Activated CD4-positive, CD25-positive, alpha-beta regulatory T cell (primary cell): ENCODE measurements around the gene G3BP1.
"Not testable (repeated sequence)": the region's sequence is repeated elsewhere in the genome, so short reads cannot be mapped to it uniquely, and the experiment has no call there.

ENCODE experiments used
- DNase-seq, 4 experiments: peaks; one replicate each; lab custom pipeline; 2025; lab: John Stamatoyannopoulos, UW

Gene G3BP1

DNA sequence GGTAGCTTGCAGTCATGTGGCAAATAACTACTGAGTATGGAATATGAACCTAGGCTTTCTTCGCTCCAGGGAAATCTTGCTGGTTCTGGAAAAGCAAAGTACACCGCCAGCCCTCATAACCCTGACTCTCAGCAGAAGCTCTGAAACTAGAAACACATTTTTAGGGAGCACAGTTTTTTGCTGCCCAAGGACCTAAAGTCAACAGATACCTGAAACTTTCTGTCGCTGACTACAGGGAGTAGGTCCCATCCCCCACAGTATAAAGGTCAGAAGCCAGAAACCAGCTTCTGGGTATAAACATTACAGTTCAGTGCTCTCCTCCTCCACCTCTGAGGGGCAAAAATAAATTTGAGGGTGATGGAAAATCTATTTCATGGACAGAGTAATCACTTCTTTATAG lies 16.4 kb upstream of the G3BP1 start:
- no peak for DNase-seq

DNA sequence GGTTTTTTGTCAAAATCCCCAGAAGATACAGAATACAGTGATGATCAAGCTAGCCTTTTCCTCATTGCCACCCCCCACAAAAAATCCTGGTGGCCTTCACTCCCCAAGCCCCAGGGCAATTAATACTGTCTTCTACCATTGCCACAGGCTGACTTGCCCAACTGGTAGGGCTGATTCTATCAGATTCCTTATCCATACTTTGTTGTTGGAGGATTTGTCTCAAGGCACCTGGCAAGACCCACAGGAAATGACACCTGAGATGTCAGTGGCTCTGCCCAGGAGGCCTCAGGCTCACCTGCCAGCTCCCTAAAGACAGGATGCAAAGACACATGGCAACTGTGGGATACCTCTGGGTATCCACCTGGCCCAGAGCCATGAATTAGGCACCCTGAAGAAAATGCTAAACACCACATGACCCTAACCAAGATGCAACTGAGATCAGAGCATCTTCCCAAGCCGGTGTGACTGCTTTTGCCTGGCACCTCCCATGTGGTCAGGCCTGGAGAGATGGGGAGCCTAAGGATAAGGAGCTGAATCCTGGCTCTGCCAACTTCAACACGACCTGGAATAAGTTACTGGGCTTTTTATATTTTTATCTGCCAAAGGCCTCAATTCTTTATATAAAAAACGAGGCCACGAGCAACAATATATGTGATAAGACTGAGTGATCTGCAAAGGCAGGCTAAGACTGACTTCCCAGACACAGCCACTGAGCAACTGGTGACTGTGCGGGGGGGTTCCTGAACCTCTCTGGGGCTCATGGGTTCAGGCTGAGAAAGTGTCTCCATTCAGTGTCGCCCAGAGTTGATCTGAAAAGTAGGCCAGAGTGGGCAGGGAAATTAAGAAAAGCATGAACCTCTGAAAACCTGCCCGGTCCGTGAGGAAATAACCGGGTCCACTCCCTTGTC lies 14.3 kb upstream of the G3BP1 start:
- DNase-seq = peak in 1 of 4 experiments; percentile 4

DNA sequence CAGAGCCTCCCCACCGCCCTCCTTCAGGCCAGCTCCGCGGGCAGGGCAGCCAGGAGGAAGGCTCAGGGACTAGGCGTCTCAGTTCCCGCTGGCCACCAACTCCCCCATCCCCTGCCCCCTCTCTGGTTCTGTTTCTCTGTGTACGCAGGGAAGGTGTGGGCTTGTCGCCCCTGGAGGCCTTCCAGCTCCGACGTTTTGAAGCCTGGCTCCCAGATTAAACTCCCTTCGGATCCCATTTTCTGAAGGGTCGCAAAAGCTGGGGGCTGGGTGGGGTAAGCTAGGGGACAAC lies 13.7 kb upstream of the G3BP1 start:
- no peak for DNase-seq

DNA sequence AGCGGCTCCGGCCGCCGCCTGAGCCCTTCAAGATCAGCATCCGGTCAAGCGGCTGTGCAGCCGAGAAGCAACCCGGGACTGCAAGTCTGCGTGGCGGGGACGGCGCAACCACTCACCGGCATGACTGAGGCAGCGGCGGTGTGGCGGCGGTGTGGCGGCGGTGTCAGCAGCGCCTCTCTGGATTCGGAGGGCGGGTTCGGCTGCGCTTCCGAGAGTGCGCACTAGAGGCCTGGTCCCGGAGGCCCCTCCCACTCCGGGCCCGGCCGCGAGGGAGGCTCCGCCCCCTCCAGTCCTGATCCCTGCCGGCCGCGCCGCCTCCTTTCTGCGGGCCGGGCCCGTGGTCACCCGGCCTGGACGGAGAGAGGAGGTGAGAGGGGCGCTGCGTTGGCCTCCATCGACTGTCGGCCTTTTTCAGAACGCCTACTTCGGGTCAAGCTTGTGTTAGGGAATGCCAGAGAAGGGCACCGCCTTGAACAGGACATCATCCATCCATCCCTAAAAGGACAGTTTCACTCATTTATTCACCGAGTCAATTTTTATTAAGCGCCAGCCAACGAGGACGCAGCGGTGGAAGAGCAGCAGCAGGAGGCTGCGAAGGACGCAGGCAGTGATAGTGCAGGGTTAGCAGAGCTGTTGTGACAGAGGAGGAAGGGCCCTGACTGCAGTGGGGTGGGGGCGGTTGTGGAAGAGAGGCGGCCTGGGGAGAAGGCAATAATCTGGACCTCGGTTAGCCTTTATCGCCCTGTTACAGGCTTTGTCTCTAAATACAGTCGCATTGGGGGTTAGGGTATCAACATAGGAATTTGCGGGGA lies 13.1 kb upstream of the G3BP1 start, which contains the start of gene ATOX1:
ATOX1 (minus strand) TSS at position 202 of the 812 bp plus-strand sequence; CDS start at position 122, 80 bp downstream.
- DNase-seq = peak; percentile 76 to 86 (median 84)

DNA sequence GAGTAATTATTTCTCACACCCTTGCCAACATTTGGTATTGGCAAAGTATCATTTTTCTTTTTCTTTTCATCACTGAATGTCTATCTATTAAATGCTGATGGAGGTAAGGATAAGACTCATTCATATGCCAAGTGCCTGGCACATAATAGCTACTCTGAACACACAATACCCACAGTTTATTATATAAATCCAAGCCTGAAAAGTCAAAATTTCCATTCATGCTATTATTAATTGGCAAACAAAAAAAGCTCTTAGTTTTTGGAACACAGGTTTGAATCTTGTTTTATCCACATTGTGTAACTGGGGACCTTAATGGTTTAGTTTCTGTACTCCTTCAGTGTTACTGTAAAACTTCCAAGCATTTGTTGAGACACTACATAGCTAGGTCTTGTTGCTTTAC lies 7.0 kb upstream of the G3BP1 start:
- no peak for DNase-seq

DNA sequence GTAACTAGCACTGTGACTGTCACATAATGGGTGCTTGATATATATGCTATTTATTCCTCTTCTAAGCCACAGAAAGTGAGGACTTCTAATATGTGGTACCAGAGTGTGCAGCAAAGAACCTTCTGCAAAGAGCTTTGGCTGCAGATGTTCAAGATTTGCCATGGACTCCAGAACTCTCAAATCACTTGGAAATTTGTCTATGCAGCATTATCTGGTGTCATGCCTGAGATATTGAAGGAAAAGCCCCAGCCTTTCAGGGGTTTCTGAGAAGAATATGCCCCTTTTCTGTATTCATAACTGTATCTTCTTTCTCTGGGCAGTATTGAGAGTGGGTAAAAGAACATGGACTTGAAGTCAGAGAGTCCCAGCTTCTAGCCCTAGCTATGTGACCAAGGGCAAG lies 4.8 kb upstream of the G3BP1 start:
- DNase-seq = no peak

DNA sequence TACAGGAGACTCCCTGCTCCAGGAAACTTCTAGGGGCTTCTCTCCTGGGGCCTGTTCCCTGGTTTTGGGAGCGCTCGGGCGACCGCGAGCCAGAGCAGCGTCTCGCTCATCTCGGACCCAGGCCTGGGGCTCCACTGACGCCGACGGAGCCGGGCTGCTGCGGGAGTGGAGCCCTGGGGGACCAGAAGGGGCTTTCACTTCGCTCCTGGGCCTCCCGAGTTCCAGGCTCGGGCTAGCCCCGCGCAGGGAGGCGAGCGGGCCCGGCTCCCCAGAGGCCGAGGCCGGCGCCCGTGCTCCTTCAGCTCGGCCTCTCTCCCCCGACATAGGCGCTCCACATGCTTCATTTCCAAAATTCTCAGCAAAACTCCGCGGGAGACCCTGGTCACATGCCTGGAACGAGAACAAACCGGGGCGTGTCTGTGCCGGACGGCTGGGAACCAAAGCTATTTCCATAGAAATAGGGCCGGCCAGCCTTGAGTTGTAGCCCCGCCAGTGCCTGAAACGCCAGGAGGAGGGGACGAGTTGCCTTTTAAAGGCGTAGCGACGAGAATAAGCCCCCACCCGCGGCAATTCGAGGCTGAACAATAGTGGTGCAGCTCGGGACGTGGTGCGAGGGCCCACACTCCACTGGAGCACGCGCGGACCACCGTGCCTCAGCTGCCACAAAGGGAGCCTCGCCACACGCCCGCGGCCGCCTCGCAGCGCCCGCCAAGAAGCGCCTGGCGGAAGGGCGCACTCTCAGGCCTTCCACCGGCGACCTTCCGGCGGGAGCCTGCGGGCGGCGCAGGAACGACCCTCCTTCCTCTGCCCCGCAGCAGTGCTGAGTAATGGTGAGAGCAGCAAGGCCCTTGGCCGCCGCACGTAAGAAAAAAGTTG lies 1.1 kb upstream of the G3BP1 start:
- DNase-seq = peak in 3 of 4 experiments; percentile 57 to 72 (median 70)

DNA sequence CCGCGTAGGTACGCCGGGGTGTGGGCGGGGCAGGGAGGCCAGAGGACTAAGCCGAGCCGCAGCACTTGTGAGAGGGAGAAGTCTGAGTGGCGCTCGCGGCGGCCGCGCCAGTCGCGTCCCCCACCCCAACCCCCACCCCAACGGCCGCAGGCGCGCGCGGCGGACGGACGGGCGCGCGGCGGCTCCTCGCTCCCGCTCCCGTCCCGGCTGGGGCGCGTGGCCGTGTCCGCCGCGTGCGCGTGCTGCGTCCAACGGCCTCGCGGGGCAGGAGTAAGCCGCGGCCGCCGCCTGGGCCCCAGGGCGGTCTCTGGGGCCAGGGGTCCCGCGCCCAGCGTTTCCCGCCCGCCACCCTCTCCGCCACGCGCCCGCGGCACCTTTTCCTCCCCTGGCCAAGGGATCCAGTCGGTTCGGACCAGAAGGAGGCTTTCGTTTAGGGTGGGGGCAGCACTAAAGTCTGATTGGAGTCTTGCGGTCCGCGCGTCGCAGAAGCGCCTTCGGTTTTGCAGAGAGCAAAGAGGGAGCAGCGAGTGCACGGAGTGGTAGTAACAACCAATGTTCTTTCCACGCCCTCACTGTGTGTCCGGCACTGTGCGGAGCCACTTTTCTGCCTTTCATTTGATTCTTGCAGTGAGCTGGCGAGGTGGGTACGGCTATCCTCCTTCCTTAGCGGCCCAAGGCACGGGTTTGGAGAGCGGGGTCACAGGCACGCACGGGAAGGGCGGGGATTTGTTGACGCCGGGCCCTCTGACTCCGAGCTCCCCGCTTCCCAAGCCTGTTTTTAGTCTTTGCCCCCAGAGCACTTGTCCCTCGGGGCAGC lies 483 bp downstream of the G3BP1 start:
- DNase-seq = peak; percentile 20 to 38 (median 34)

DNA sequence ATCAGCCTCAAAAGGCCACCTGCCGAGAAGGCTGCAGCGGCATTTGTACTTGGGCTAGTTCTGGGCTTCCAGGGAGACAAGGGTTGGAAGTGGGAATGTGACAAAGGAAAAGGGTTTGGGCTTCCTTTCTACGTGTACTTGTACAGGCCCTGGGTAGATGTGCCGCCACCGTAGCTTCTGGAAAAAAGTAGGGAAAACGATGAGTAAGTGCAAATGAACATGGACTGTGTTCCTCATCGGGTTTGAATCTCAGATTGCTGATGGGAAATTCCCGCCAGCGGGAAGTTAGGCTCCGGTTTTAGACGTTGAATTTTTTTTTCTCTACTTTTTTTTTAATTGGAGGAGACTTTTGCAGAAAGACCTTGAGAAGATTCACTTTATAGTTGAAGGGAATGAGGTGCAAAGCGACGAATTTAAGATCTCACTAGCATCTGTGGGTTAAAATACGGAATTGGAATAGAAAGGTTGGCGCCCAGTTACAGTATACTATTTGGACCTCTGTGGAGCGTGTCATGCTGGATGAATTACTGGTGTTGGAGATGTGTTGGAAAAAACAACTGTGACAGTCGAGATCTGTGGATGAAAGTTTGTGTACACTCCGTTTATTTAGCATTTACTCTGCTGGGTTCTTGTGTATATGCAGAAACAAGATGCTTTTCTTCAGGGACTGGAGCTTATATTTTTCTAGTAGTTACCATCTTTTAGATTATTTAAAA lies 1.2 kb downstream of the G3BP1 start:
- no peak for DNase-seq

DNA sequence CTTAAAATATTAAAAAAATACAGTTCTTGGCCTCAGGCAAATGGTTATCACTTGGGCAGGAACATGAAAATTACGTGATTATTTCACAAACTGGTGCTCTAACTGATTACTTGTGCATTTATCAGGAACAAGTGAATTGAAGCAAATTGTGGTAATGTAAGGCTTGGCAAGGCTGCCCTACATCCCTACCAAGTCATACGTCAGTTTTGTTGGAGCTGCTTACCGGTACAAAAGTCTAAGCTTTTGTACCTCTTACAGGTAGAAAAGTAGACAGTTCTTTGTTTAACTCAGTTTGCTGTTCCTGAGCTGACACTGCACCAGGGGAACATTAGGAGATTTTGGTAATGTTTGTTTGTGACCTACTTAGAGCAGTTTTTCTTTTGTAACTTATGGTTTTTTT lies 2.2 kb downstream of the G3BP1 start:
- no peak for DNase-seq

DNA sequence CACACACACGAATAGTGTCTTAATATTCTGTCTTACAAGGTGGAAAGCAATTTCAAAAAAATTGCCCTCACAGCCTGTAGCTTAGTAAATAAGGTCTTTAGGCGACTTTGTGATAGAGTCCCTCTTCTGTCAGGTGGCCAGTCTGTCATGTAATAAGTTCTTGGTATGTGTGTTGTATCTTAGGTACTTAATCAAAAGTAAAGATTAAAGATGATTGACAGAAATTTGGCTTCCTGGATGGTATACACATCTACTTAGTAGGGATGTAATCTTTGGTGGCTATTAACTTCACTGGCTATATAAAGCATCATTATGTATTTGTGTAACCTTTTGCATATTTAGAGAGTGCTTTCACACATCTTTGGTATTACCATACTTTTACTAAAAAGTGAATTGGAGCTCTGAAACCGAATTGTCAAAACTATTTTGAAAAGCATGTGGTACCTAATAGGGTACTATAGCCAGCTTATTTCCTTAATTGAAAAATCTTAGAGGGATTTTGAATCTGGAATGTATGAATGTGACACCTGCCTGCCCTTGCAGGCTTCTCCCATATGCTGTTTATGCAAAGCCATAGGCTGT lies 3.4 kb downstream of the G3BP1 start:
- DNase-seq = no peak

DNA sequence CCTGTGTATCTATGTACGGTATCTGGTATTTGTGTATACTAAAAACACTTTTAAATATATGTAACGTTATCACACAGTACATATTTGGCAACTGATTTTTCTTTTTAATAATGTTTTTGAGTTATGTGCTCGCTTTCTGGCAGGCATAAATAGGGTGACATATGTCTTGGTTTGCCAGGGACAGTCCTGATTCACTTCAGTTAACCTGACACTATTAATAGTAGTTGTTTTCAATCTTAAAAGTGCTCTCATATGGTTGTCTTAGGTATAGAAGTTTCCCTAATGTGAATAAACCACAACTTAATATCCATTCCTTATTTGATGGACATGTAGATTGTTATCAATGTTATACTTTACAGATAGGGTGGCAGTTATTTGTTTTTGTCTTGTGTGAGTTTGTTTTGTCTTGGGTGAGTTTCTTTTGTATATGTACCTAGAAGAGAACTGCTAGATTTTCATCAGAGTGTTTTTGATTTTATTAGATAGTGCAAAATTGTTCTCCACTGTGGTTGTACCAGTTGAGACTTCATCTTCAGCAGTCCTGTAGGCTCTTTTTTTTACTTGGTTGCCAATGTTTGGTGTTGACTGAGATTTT lies 7.9 kb downstream of the G3BP1 start:
- no peak for DNase-seq

DNA sequence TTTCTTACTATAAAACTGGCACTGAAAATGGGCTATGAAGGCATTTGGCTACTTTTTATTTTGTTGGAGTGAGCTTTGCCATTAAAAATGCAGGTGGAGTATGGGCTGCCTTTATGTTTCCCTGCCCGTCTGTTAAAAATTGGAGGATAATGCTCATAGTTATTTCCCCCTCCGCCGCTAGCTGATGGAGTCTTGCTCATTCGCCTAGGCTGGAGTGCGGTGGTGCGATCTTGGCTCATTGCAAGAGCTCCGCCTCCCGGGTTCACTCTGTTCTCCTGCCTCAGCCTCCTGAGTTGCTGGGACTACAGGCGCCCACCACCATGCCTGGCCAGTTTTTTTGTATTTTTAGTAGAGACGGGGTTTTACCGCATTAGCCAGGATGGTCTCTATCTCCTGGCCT lies 8.6 kb downstream of the G3BP1 start:
- no peak for DNase-seq

DNA sequence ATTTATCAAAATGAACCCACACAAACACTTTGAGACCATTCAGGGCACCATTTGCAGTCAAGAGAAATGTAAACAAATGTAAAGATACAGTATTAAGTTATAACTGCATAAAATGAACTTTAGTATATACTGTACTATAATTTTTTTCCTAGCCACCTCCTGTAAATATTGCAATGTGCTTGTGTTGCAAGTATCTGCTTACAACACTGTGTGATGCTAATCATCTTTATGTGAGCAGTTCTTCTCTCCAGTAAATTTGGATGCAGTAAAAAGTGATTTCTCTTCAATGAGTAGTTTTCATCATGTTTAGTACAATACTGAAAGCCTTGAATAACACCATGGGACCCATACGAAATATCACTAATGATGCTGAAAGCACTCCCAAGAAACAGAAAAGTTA lies 9.4 kb downstream of the G3BP1 start:
- no peak for DNase-seq

DNA sequence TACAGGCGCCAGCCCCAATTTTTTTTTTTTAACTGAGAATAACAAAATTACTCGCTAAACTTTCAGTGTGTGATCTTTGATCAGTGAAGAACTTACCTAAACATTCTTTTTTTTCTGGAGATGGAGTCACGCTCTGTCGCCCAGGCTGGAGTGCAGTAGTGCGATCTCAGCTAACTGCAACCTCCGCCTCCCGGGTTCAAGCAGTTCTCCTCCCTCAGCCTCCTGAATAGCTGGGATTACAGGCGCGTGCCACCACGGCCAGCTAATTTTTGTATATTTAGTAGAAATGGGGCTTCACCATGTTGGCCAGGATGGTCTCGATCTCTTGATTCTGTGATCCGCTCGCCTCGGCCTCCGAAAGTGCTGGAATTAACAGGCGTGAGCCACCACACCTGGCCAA lies 11.9 kb downstream of the G3BP1 start:
- DNase-seq = not testable (repeated sequence)

DNA sequence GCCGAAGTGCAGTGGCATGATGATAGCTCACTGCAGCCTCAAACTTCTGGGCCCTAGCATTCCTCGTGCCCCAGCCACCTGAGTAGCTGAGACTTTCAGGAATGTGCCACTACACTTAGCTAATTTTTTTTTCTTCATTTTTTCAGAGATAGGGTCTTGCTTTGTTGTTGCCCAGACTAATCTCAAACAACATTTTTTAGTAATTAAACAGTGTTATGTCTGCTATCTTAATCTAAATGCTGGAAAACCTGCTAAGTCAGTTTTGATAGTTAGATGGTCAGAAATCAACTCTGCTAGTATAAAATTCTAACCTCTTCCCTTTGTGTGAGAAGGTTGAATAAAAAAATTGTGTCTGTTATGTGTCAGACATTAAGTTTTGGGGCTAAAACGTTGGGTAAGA lies 12.4 kb downstream of the G3BP1 start:
- DNase-seq = no peak

DNA sequence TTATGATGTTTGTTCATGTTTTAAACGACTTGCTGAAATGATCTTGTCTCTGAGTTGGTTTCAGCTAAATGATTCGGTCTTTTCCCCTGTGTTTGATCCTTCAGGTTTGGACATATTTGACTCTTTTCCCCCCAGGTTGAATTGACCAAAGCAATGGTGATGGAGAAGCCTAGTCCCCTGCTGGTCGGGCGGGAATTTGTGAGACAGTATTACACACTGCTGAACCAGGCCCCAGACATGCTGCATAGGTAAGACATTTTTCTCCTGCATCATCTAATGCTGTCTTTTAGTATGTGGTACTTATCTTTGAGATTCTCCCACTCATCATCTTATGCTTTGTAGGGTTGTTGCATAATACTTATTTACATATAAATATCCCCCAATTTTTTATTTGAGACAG lies 14.7 kb downstream of the G3BP1 start:
- DNase-seq = no peak

DNA sequence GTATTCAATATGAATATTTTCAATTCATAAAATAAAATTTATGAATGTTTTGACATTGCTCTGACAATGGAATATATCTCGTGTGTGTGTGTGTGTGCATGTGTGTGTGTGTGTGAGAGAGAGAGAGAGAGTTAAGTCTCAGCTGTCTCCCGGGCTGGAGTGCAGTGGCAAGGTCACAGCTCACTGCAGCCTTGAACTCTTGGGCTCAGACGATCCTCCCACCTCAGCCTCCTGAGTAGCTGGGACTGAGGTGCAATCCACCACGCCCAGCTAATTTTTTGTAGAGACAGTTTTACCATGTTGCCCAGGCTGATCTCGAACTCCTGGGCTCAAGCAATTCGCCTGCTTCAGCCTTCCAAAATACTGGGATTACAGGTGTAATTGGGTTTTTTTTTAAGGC lies 16.1 kb downstream of the G3BP1 start:
- DNase-seq = no peak

DNA sequence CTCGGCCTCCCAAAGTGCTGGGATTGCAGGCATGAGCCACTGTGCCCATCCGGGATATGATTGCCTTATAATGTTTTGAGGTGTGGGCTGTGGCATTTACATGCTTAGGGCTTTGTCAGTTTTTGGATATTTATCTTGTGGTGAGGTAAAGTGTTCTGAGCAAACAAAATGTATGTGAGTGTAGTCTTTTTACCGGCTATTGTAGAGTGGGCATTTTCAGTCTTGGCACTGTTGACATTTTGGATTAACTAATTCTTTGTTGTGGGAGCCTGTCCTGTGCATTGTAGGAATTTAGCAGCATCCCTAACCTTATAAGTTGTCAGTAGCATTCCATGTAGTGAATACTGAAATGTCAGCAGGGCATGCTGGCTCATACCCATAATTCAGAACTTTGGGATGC lies 21.6 kb downstream of the G3BP1 start:
- DNase-seq = no peak

DNA sequence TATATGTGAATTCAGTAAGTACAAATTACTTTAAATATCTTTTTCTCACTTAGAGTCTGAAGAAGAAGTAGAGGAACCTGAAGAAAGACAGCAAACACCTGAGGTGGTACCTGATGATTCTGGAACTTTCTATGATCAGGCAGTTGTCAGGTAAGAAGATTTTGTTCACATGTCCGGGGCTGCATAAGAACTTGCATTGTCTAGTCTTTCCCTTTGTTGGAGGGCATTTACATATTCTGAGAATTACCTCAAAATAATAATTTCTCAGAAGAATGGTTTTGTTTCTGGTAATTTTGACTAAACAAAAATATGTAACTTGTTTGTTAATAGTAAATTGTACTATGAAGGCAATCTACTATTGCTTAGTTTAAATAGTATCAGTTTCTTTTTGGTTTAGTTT lies 23.7 kb downstream of the G3BP1 start:
- DNase-seq = no peak
